ENCODE results near the gene CATSPERZ.
A peak's percentile ranks its signal among the peaks of the same experiment; 100 is the strongest.
"Not testable (repeated sequence)": the region's sequence is repeated elsewhere in the genome, so short reads cannot be mapped to it uniquely, and the experiment has no call there.

Gene CATSPERZ

DNA sequence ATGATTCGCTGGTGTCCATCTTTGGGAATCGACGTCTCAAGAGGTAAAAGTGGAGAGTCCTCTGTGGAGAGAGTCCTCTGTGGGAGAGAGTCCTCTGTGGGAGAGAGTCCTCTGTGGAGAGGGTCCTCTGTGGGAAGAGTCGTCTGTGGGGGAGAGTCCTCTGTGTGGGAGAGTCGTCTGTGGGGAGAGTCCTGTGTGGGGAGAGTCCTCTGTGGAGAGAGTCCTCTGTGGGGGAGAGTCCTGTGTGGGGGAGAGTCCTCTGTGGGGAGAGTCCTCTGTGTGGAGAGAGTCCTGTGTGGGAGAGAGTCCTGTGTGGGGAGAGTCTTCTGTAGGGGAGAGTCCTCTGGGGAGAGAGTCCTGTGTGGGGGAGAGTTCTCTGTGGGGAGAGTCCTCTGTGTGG is 20.9 kb downstream of the CATSPERZ start:
- DNase-seq = no peak

DNA sequence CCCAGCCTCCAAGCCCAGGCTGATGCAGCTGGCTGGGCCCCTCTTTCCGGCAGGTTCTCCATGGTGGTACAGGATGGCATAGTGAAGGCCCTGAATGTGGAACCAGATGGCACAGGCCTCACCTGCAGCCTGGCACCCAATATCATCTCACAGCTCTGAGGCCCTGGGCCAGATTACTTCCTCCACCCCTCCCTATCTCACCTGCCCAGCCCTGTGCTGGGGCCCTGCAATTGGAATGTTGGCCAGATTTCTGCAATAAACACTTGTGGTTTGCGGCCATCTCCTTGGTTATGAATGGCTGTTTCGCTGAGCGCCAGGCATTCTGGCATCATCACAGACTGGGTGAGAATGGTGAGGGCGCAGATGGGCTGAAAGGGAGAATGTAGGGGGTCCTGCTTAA is 21.4 kb downstream of the CATSPERZ start:
- no peak for DNase-seq

GRCh38 chr11:64322925-64323260 is 22.7 kb downstream of the CATSPERZ start:
- no peak for DNase-seq

DNA sequence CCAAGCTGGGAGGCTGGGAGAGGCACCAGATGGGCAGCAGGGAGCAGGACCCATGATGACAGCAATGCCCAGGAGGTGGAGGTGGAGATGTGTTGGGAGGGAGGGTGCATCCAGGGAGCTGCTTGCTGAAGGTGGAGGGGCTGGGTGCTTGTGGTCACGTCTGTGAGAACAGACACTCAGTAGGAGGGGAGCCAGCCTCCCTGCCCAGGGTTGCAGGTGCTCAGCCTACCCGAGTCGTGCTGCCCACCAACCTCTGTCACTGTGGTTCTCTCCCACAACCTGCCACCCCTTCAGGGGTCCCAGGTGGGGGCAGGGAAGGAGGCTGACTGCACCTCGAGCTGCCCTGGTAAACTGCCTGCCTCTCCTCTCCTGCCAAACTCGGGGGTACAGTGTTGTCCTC is 23.2 kb downstream of the CATSPERZ start:
- no peak for DNase-seq

GRCh38 chr11:64323984-64324383 is 23.8 kb downstream of the CATSPERZ start:
- not testable (repeated sequence) for DNase-seq

GRCh38 chr11:64324692-64325469 is 24.7 kb downstream of the CATSPERZ start:
- no peak for DNase-seq

- DNase-seq = no peak
Measured at GRCh38 chr11:64327375-64327774, 27.2 kb downstream of the CATSPERZ start.

DNA sequence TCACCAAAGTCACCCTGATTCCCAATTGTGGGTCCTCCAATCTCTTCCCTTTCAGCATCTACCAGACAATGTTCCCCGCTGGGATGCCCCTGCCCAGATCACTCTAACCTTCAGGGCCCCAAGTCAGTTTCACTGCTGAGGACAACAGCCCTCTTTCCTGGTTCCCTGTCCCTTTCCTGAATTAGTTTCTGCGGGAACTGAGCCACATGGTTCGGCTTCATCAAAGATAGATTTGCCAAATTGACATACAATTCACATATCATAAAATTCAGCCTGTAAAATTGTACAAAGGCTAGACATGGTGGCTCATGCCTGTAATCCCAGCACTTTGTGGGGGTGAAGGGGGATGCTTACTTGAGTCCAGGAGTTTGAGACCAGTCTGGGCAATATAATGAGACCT is 27.8 kb downstream of the CATSPERZ start:
- DNase-seq = no peak

DNA sequence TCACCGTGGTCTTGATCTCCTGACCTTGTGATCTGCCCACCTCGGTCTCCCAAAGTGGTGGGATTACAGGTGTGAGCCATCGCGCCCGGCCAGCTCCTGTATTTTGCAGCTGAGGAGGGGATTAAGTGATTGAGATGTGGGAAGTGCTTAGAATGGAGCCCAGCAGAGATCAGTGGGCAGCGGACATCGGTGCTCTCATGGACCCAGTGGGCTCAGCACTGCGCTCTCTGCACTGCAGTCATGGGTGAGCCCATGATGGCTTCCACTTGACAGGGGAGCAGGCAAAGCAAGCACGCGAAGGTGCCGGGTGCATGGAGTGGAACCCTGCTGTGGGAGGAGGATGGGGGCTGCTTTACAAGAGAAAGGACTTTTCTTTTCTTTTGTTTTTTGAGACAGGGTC is 30.7 kb downstream of the CATSPERZ start:
- no peak for DNase-seq

GRCh38 chr11:64331569-64332371 is 31.6 kb downstream of the CATSPERZ start:
- DNase-seq = peak; percentile 93

GRCh38 chr11:64333556-64333955 is 33.4 kb downstream of the CATSPERZ start:
- DNase-seq = no peak

GRCh38 chr11:64334764-64335735 is 34.9 kb downstream of the CATSPERZ start:
- DNase-seq = peak; percentile 73

DNA sequence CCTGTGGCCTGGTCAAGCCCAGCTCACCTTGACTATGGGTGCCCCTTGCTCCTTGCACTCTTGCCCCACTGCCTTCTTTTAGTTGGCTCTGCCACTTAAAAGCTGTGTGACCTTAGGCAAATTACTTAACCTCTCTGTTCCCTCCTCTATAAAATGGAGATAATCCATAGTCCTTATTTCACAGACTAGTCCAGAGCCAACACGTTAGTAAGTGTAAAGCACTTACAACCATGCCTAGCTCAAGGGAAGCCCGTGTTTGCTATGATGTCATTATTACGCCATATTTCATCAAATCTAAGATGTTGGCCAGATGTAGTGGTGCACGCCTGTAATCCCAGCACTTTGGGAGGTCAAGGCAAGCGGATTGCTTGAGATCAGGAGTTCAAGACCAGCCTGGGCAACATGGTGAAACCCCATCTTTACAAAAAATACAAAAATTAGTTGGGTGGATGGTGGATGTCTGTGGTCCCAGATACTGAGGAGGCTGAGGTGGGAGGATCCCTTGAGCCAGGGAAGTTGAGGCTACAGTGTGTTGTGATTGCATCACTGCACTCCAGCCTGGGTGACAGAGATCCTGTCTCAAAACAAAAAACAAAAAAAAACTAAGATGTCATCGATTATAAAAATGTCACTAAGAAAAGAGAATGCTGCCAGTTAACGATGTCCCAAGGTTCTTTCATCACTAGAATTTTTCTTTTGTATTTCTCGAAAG is 37.5 kb downstream of the CATSPERZ start:
- DNase-seq = no peak

DNA sequence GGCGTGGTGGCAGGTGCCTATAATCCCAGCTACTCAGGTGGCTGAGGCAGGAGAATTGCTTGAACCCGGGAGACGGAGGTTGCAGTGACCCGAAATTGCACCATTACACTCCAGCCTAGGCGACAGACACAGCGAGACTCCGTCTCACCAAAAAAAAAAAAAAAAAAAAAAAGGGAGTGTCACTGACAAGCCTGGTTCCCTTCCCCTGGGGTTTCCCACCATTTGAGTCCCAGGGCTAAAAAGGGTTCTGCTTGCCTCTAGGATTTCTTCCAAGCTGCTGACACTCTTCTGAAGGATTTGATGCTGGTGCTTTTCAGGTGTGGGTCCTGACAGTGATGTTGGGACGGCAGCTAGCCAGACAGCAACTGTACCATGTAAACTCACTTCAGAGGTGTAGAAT is 38.6 kb downstream of the CATSPERZ start:
- DNase-seq = no peak

DNA sequence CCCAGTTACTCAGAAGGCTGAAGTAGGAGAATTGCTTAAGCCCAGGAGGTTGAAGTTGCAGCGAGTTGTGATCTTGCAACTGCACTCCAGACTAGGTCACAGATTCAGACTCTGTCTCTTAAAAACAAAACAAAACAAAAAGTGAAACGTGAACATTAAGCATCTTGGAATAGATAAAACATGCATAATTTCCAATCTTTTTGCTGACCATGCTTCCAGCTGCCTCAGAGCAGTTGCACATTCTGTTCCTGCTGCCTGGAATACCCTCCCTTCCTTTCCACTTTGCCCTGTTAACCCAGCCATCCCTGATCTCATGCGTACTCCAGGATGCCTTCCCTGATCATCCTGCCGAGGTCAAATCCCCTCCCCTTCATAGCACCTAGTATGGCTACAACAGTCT is 39.1 kb downstream of the CATSPERZ start:
- DNase-seq = no peak

DNA sequence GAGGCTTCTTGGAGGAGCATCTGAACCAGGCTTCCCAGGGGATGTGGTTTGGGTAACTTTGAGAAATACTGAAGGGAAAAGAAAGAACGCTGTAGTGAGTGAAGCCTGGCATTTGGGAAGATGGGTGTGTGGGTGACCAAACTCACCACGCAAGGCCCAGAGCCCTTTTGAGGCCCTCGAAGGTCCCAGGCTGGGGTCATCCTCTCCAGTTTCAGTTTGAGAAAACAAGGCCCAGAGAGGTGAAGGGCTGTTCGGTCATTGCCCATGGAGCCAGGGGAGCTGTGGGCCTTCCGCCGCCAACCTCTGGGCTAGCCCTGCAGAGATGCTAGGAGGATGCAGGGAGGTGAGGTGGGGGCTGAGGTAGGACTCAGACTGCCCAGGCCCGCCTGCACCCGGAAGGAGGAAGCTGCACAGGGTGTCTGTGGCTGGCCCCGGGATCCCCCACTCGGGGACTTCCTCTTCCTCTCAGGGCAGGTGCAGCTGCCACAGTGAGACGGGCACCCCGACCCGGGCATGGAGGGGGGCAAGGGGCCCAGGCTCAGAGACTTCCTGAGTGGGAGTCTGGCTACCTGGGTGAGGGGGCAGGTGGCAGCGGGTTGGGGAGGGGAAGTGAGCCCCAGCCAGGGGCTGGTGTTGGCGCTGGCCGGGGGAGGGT is 39.7 kb downstream of the CATSPERZ start, which contains the start of gene CCDC88B:
Gene CCDC88B, plus strand, starts transcription at position 451 of the 655 bp plus-strand sequence. Its CDS starts 63 bp downstream, at position 514.
- peak; percentile 92 for DNase-seq

DNA sequence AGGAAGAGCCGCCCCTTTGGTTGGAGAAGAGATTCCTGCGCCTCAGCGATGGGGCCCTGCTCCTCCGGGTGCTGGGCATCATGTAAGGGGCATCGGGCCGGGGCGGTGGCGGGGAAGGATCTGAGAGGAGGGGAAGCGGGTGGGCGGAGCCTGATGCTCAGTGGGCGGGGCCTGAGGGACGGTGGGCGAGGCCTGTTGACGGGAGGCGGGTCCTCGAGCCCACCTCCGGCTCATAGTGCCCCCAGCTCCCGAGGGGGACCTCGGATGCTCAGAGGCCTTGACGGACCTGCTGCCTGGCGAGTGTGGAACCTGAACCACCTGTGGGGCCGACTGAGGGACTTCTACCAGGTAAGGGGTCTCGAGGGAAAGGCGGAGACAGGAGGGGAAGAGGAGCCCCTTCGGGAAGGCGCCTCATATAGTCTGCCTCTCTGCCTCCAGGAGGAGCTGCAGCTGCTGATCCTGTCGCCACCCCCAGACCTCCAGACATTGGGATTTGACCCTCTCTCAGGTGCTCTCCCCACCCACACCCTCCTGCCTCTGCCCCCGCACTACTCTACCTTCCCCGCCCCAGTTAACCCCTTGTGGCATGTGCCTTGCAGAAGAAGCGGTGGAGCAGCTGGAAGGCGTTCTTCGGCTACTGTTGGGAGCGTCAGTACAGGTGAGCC is 40.6 kb downstream of the CATSPERZ start:
- DNase-seq = peak; percentile 88

GRCh38 chr11:64341429-64341828 is 41.3 kb downstream of the CATSPERZ start:
- no peak for DNase-seq

DNA sequence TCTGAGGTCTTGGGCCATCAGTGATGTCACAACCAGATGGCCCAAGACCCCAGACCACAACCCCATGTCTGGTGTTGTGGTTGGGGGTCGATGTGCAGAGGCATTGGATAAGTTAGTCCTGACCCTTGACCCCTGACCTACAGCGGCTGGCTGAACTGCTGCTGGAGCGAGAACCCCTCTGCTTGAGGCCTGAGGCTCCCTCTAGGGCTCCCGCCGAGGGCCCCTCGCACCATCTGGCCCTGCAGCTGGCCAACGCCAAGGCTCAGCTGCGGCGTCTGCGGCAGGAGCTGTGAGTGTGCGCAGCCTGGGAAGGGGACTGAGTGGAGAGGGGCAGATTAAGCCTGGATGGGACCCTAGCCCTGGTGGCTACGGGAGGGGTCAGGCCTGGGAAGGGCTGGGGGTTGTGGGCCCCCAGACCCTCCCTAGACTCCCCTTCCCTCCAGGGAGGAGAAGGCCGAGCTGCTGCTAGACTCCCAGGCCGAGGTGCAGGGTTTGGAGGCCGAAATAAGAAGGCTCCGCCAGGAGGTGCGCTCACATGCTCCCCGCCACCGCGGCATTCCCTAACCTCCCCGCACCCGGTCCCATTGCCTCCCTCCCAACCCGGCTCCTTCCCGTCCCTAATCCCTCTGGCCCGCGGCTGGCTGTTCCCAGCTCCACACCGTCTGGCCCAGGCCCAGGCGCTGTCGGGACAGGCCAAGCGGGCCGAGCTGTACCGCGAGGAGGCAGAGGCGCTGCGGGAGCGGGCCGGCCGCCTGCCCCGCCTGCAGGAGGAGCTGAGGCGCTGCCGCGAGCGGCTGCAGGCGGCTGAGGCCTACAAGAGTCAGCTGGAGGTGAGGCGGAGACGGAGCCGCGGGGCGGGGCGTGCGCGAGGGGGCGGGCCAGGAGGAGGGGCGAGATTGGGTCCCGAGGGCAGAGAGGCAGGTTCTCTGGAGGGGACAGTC is 42.0 kb downstream of the CATSPERZ start:
- peak; percentile 95 for DNase-seq
